ENCODE data around the gene PF4V1.

- TF ChIP-seq SUZ12 (IDR thresholded peaks at IDR 0.05; ENCODE audit: extremely low read depth, insufficient read depth, insufficient read length) (no peak), ZNF274 (IDR thresholded peaks at IDR 0.05; ENCODE audit: low read depth, low read length) (no peak)
Observed at GRCh38 chr4:73815145-73815544, 38.0 kb upstream of the PF4V1 start.

Measured in NT2/D1 (cell line).